Activated CD4-positive, alpha-beta T cell treated with anti-CD3 and anti-CD28 coated beads for 1 hour (primary cell): ENCODE data around the gene PLA2G4A.

Experiments used
- DNase-seq: peaks from one replicate; pipeline ENCODE4 v3.0.0-alpha.2; 2020

PLA2G4A gene

DNA sequence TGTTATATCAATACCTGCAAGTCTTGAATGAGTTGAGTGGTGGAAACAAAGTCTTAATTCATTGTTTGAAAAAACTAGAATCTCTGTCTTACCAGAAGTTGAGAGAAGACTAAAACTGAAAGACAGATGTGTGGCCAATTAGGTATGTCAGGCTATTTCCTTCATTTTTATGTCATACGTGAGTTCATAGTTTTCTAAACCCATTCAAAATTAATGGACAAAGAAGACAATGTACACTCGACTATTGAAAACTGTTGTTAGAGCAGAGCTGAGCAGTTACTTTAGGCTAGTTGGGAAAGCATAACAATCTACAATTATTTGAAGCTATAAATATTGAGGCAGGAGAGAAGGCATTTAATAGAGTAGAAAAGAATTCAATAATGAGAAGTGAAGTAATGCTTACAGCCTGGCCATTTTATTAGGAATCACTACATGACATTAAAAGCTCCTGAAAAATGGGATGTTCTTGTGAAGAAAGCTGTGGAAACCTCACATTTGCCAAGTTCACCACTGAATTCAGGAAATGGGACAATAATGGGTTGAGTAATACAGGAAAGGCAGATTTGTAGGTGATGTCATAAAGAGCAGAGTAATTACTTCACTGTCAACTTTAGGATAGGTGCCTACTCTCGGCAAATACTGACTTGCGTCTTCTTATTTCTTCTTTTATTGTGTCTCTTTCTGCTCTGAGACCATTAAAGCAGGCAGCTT, 204.4 kb downstream of the PLA2G4A start:
- no peak for DNase-seq

DNA sequence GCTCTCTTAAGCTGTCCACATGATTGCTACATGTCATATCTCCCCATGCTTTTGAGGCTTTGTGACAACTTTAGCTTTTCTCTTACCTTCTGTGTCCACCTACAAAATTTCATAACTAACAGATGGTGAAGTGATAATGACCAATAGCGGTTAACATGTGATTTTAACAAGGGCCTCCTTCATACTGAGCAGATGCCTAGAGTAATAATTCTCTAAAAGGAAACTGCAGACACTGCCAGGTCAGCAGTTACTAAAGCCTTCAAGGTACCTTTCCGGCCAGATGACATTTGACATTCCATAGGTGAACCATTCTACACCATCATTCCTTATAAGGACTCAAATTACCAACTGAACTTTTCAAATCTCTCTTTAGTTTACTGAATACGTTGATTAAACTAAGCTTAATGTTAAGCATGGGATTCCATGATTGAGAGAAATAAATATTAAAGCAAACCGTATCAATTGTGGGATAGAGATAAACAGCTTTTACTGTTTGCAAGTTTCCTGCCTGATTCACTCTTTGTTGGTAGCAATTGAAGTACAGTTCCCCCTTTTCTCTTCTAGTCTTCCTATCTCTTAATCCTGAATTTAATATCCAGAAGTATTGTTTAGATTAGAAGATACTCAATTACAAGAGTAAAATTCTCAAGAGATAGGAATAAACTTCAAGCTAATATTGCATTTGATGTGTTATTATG, 205.1 kb downstream of the PLA2G4A start:
- no peak for DNase-seq

DNA sequence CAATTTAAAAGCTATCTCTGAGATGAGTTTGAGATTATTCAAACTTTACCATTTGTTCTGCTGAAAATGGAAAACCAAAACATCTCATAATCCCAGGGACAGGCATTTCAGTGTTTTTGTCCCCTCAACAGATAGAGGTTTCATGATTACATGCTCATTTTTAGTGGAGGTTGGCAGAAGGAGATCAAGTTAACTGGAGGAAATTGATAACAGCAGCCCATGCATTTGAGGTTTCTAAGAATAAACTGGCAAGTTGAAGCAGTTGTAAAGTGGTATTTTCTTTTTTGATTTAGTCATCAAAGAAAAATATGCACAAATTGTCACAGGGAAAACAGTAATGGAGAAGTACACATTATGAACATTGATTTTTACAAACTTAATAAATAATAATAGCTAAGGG, 205.8 kb downstream of the PLA2G4A start:
- no peak for DNase-seq

DNA sequence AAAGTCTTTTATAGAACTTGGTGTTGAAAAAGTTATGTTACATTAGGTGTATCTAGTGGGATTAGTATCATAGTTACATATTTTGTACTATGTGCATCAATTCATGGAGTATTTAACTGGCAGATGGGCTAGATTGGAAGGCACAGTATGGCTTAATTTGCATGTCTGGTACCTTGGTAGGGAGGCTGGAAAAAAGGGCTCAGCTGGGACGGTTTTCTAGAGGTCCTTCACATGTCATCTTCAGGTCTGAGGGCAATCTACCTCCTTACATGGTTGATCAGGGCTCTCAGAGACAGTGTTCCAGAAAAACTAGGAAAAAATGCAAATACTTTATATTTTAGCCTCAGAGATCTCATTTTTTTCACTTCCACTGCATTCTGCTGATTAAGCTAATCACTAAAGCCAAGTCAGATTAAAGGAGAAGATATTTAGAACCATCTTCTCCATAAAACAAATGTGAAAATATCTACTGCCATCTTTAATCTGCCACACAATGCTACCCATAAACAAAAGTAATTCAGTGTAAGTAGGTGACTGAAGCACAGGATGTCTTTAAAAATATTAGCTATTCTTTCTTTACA, 209.3 kb downstream of the PLA2G4A start:
- no peak for DNase-seq
